K562 (cell line): ENCODE measurements around the gene P4HTM. TPM values are rescaled to one million over a fixed set of nuclear protein-coding genes. Genes with fewer than 3 reads are reported as not detected.
A peak's percentile ranks its signal among the peaks of the same experiment; 100 is the strongest.

Experiments used
- ARID1B ChIP-seq: fragments of 450-650 bp; IDR thresholded peaks from 2 replicates; pipeline ENCODE4 v1.6.1; 2016; ENCODE audit warnings: antibody characterized with exemption, mild to moderate bottlenecking, inconsistent platforms
- BRD4 ChIP-seq: fragments of 200-600 bp; sonication (generic); IDR thresholded peaks from 2 replicates; pipeline ENCODE4 v1.6.1; 2017; ENCODE audit warnings: inconsistent platforms
- CTCF ChIP-seq, 3 experiments: IDR thresholded peaks in 2 of 3; conservative IDR thresholded peaks in 1 of 3; 2 replicates each; pipeline ENCODE4 v1.5.1; 2011 to 2012; ENCODE audit warnings: low read length in 3 of 3, mild to moderate bottlenecking in 3 of 3, control low read depth in 2 of 3, improper control_type of control experiment in 1 of 3, inconsistent platforms in 1 of 3, low read depth in 1 of 3, mixed read lengths in 1 of 3, moderate library complexity in 1 of 3; ENCODE audit not compliant: insufficient read depth in 2 of 3
- ELF1 ChIP-seq: fragments of 200-800 bp; sonication (Bioruptor generic); IDR thresholded peaks from 2 replicates; pipeline ENCODE4 v1.6.1; 2016; ENCODE audit warnings: missing genetic modification characterization, missing compliant biosample characterization
- HCFC1 ChIP-seq: IDR thresholded peaks from 2 replicates; pipeline ENCODE4 v1.6.1; 2012; ENCODE audit warnings: low read depth, low read length, improper control_type of control experiment
- NFE2L1 ChIP-seq: fragments of 450-650 bp; IDR thresholded peaks from 2 replicates; pipeline ENCODE4 v1.6.1; 2016; ENCODE audit warnings: missing genetic modification characterization, low read depth, mild to moderate bottlenecking, missing compliant biosample characterization, moderate library complexity, borderline replicate concordance
- NR2F6 ChIP-seq: fragments of 450-650 bp; formaldehyde crosslinking; IDR thresholded peaks from 2 replicates; pipeline ENCODE4 v1.4.0; 2020; ENCODE audit warnings: mild to moderate bottlenecking
- PHF20 ChIP-seq: fragments of 450-650 bp; IDR thresholded peaks from 2 replicates; pipeline ENCODE4 v1.6.1; 2018; ENCODE audit not compliant: partially characterized antibody
- PHF21A ChIP-seq: fragments of 450-650 bp; IDR thresholded peaks from 2 replicates; pipeline ENCODE4 v1.6.1; 2017; ENCODE audit warnings: low read depth, borderline replicate concordance
- POLR2G ChIP-seq: fragments of 200-400 bp; formaldehyde crosslinking; IDR thresholded peaks from 2 replicates; pipeline ENCODE4 v1.6.1; 2017; ENCODE audit warnings: low read depth, mild to moderate bottlenecking, antibody characterized with exemption, low read length, moderate library complexity
- RAD21 ChIP-seq, 2 experiments: fragments of 250-450 bp in 1 of 2; fragments of 450-650 bp in 1 of 2; sonication (Bioruptor Pico) in 1 of 2; formaldehyde crosslinking in 1 of 2; IDR thresholded peaks in 1 of 2; conservative IDR thresholded peaks in 1 of 2; 2 replicates each; pipeline versions ENCODE4 v1.4.0 to v1.8.0; 2020 to 2022; ENCODE audit warnings: mild to moderate bottlenecking in 2 of 2, moderate library complexity in 1 of 2
- SOX6 ChIP-seq: fragments of 450-650 bp; IDR thresholded peaks from 2 replicates; pipeline ENCODE4 v1.6.1; 2014; ENCODE audit warnings: mild to moderate bottlenecking
- TCF7L2 ChIP-seq: fragments of 150-350 bp; IDR thresholded peaks from 2 replicates; pipeline ENCODE4 v1.6.1; 2016; ENCODE audit warnings: low read depth, mild to moderate bottlenecking, low read length, moderate library complexity
- YBX1 ChIP-seq: fragments of 450-650 bp; IDR thresholded peaks from 2 replicates; pipeline ENCODE4 v1.7.1; 2016; ENCODE audit warnings: mild to moderate bottlenecking
- ZBTB1 ChIP-seq: sonication (generic); formaldehyde crosslinking; IDR thresholded peaks from 2 replicates; pipeline ENCODE4 v1.8.1; 2023; ENCODE audit warnings: missing genetic modification reagents, low read depth, mild to moderate bottlenecking, borderline replicate concordance
- ZBTB17 ChIP-seq: fragments of 450-650 bp; formaldehyde crosslinking; IDR thresholded peaks from 2 replicates; pipeline ENCODE4 v1.4.0; 2020; ENCODE audit warnings: mild to moderate bottlenecking
- ZBTB34 ChIP-seq: fragments of 250-450 bp; sonication (Bioruptor Pico); IDR thresholded peaks from 2 replicates; pipeline ENCODE4 v1.8.0; 2021; ENCODE audit warnings: mild to moderate bottlenecking, moderate library complexity
- ZNF121 ChIP-seq: sonication (generic); formaldehyde crosslinking; conservative IDR thresholded peaks from 2 replicates; pipeline ENCODE4 v1.8.0; 2022; ENCODE audit warnings: missing genetic modification reagents
- ZNF507 ChIP-seq: conservative IDR thresholded peaks from 2 replicates; pipeline ENCODE4 v1.6.1; 2017; ENCODE audit warnings: missing genetic modification characterization, missing compliant biosample characterization
- ZNF76 ChIP-seq: fragments of 250-450 bp; sonication (Bioruptor Pico); IDR thresholded peaks from 2 replicates; pipeline ENCODE4 v1.4.0; 2020; ENCODE audit warnings: mild to moderate bottlenecking, moderate library complexity, borderline replicate concordance
- polyA plus RNA-seq, 8 experiments: library from polyadenylated mRNA; depleted of rRNA in 4 of 8; stranded (reverse) in 5 of 8; unstranded in 3 of 8; fragments of >200 nt; fragmentation: Nextera tagmentation in 2 of 8; fragmentation: Illumina TruSeq in 1 of 8; extraction: Ambion mirVana in 2 of 8; extraction: Trizol in 1 of 8; gene quantifications; 2 replicates each; pipeline versions ENCODE4 v1.2.1 to v1.2.3, GENCODE V29; 2011 to 2014; ENCODE audit warnings: inconsistent platforms in 1 of 8, missing spikeins in 1 of 8
- total RNA-seq, 7 experiments: library from RNA; depleted of rRNA in 6 of 7; stranded (reverse); fragments of >200 nt in 6 of 7; fragmentation: Illumina TruSeq in 2 of 7; extraction: Trizol in 2 of 7; gene quantifications; 2 replicates each; pipeline versions ENCODE4 v1.2.1 to v1.2.3, GENCODE V29; 2011 to 2021; ENCODE audit warnings: low replicate concordance in 1 of 7
- TF ChIP-seq, protein P1 (sequence below): fragments of 450-650 bp; formaldehyde crosslinking; IDR thresholded peaks from 2 replicates; pipeline ENCODE4 v1.4.0; 2022; ENCODE audit warnings: mild to moderate bottlenecking, moderate library complexity

Gene P4HTM
- total and polyA plus RNA-seq, 9 of the 15 experiments (the other 6 are each of a cell fraction or from before 2014, with no cell fraction given) = 0.09 to 0.66 (median 0.25) TPM; not detected in 2

GRCh38 chr3:49025005-49025792, 35.2 kb downstream of the P4HTM start (continued):
- TF ChIP-seq POLR2G (peak; percentile 70; the same call in 1 of the 2 replicates), NFE2L1 (tag) (no peak), ELF1 (tag) (no peak), TCF7L2 (no peak), ARID1B (0 out of 2 replicates have a peak, but pooled peaks have one; percentile 17), ZNF507 (tag) (no peak), ZNF76 (no peak), CTCF (IDR thresholded peaks at IDR 0.05 in 2 of 3, conservative IDR thresholded peaks at IDR 0.05 in 1 of 3; ENCODE audit: insufficient read depth in 2 of 3, low read depth in 1 of 3, low read length in 3 of 3) (no peak), ZBTB34 (no peak), HCFC1 (no peak), RAD21 (CRISPR knock-in tag; conservative IDR thresholded peaks at IDR 0.05 in 1 of 2, IDR thresholded peaks at IDR 0.05 in 1 of 2) (no peak), NR2F6 (no peak), ZBTB1 (peak; percentile 93), PHF21A (no peak), ZNF121 (CRISPR knock-in tag) (no peak), BRD4 (no peak), SOX6 (no peak), YBX1 (no peak), ZBTB17 (CRISPR knock-in tag) (no peak), PHF20 (no peak)
- TF ChIP-seq, protein P1, sequence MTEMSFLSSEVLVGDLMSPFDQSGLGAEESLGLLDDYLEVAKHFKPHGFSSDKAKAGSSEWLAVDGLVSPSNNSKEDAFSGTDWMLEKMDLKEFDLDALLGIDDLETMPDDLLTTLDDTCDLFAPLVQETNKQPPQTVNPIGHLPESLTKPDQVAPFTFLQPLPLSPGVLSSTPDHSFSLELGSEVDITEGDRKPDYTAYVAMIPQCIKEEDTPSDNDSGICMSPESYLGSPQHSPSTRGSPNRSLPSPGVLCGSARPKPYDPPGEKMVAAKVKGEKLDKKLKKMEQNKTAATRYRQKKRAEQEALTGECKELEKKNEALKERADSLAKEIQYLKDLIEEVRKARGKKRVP (CRISPR knock-in tag) = no peak
